ENCODE results near the gene MXRA8. TPM values are rescaled to one million over a fixed set of nuclear protein-coding genes. Genes with fewer than 3 reads are reported as not detected.
A peak's percentile ranks its signal among the peaks of the same experiment; 100 is the strongest.

MXRA8 gene
- total and polyA plus RNA-seq, 9 of the 15 experiments (the other 6 are each of a cell fraction or from before 2014, with no cell fraction given): 0.66 to 11.3 (median 6.3) TPM

GRCh38 chr1:1377540-1378205, 19.3 kb upstream of the MXRA8 start:
- Histone ChIP-seq H3K4me2 (ENCODE audit: insufficient read depth, low read length) (no peak overlapping the region), H3K79me2 (ENCODE audit: control insufficient read depth, insufficient read depth, low read length) (peaks cover 26% of the 10 kb centered on the region), H3K9ac (ENCODE audit: insufficient read depth in 1 of 2, low read depth in 2 of 2, low read length in 2 of 2) (0 out of 4 replicates have a peak overlapping the region, but pooled peaks of 1 of the 2 experiments have one; percentile 41), H3K36me3 (ENCODE audit: control insufficient read depth, insufficient read depth, low read length) (peaks cover 16% of the 10 kb centered on the region; the same call in 1 of the 3 replicates), H3K9me3 (replicated peaks; ENCODE audit: control insufficient read depth, insufficient read depth, low read depth, low read length) (peaks cover 2% of the 10 kb centered on the region; the same call in 1 of the 2 replicates), H3K27ac (ENCODE audit: extremely low read depth, low read depth, low read length) (no peak overlapping the region), H4K20me1 (replicated peaks; ENCODE audit: control insufficient read depth, insufficient read depth, low read length) (no peaks in the 10 kb centered on the region), H2AFZ (ENCODE audit: low read depth, low read length) (no peak overlapping the region), H3K4me1 (replicated peaks in 1 of 2; ENCODE audit: control insufficient read depth in 2 of 2, insufficient read depth in 2 of 2, low read length in 2 of 2) (peaks cover 5 to 50% of the 10 kb centered on the region in 2 experiments; a peak in 4 of 5 replicates), H3K9me1 (ENCODE audit: control insufficient read depth, insufficient read depth, low read length) (no peaks in the 10 kb centered on the region), H3K27me3 (ENCODE audit: control insufficient read depth in 2 of 2, insufficient read depth in 2 of 2, low read length in 2 of 2) (no peaks in the 10 kb centered on the region), H3K4me3 (no peak overlapping the region)
- intact Hi-C loops (cut with micrococcal nuclease): loop anchor here (5.0 to 10.0 kb wide), 3 partner anchors 55 to 127 kb away; partner anchors contain the start of genes ACAP3, CPTP, INTS11 and PUSL1
- CTCF ChIA-PET (ENCODE audit: low intra/inter-chr PET ratio): no interaction called here
- 90% methylated on average over 16 of the region's 16 CpGs for WGBS (ENCODE audit: insufficient coverage, low coverage, missing lambda C conversion rate)
- no TSS peak for BruUV-seq (replicated peaks)
- FAIRE-seq (no peak), DNase-seq (ENCODE audit: extremely low read depth in 1 of 4, low spot score in 3 of 4) (no peak), ATAC-seq (no peak)
- in situ Hi-C loops (cut with MboI): no loop called here
- no peak for TF ChIP-seq ZNF445 (CRISPR knock-in tag; IDR thresholded peaks at IDR 0.05; ENCODE audit: low read depth)
- TF ChIP-seq ZNF277 (CRISPR knock-in tag; IDR thresholded peaks at IDR 0.05; ENCODE audit: borderline replicate concordance): 0 out of 2 replicates have a peak, but pooled peaks have one; percentile 51
- TF ChIP-seq, protein P1, sequence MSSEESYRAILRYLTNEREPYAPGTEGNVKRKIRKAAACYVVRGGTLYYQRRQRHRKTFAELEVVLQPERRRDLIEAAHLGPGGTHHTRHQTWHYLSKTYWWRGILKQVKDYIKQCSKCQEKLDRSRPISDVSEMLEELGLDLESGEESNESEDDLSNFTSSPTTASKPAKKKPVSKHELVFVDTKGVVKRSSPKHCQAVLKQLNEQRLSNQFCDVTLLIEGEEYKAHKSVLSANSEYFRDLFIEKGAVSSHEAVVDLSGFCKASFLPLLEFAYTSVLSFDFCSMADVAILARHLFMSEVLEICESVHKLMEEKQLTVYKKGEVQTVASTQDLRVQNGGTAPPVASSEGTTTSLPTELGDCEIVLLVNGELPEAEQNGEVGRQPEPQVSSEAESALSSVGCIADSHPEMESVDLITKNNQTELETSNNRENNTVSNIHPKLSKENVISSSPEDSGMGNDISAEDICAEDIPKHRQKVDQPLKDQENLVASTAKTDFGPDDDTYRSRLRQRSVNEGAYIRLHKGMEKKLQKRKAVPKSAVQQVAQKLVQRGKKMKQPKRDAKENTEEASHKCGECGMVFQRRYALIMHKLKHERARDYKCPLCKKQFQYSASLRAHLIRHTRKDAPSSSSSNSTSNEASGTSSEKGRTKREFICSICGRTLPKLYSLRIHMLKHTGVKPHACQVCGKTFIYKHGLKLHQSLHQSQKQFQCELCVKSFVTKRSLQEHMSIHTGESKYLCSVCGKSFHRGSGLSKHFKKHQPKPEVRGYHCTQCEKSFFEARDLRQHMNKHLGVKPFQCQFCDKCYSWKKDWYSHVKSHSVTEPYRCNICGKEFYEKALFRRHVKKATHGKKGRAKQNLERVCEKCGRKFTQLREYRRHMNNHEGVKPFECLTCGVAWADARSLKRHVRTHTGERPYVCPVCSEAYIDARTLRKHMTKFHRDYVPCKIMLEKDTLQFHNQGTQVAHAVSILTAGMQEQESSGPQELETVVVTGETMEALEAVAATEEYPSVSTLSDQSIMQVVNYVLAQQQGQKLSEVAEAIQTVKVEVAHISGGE (CRISPR knock-in tag; IDR thresholded peaks at IDR 0.05): 0 out of 6 replicates have a peak, but pooled peaks of 1 of the 3 experiments have one; percentile 7
- TF ChIP-seq NR2C2 (CRISPR knock-in tag; IDR thresholded peaks at IDR 0.05): no peak
- TF ChIP-seq NR2C2 (tag; IDR thresholded peaks at IDR 0.05): no peak
- POLR2A ChIA-PET: interaction anchor here (0.6 to 4.2 kb wide), 6 partner anchors 10 to 364 kb away, joined by 3 to 54 read pairs (median 3); partner anchors contain the start of gene CCNL2
